A673 (cell line): ENCODE results near the gene ENOX1.

Experiments used
- CTCF ChIP-seq: fragments of 300-800, 200-600 bp; sonication (generic); conservative IDR thresholded peaks from 2 replicates; pipeline ENCODE4 v1.5.1; 2017; ENCODE audit warnings: low read depth, mild to moderate bottlenecking, antibody characterized with exemption, low read length, moderate library complexity, mixed read lengths
- EZH2 ChIP-seq: fragments of 200-600 bp; sonication (generic); IDR thresholded peaks from 2 replicates; pipeline ENCODE4 v1.6.1; 2017; ENCODE audit warnings: borderline replicate concordance, low read depth, mild to moderate bottlenecking, mixed read lengths, antibody characterized with exemption, low read length; ENCODE audit not compliant: poor library complexity, severe bottlenecking

- no peak for TF ChIP-seq CTCF
- TF ChIP-seq EZH2, result no peak
Observed at GRCh38 chr13:43284162-43284561, 502.6 kb downstream of the ENOX1 start.
